ENCODE results near the gene ARAP2.

The ARAP2 gene

GRCh38 chr4:36243355-36244256, 708 bp downstream of the ARAP2 start:
- H3K4me3 ChIP-seq (ENCODE audit: control insufficient read depth, low read depth, low read length) = peak overlapping the region; percentile 23
- DNase-seq (ENCODE audit: low read depth) = no peak
- TF ChIP-seq, protein P1, sequence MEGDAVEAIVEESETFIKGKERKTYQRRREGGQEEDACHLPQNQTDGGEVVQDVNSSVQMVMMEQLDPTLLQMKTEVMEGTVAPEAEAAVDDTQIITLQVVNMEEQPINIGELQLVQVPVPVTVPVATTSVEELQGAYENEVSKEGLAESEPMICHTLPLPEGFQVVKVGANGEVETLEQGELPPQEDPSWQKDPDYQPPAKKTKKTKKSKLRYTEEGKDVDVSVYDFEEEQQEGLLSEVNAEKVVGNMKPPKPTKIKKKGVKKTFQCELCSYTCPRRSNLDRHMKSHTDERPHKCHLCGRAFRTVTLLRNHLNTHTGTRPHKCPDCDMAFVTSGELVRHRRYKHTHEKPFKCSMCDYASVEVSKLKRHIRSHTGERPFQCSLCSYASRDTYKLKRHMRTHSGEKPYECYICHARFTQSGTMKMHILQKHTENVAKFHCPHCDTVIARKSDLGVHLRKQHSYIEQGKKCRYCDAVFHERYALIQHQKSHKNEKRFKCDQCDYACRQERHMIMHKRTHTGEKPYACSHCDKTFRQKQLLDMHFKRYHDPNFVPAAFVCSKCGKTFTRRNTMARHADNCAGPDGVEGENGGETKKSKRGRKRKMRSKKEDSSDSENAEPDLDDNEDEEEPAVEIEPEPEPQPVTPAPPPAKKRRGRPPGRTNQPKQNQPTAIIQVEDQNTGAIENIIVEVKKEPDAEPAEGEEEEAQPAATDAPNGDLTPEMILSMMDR (IDR thresholded peaks at IDR 0.05; ENCODE audit: control insufficient read depth, insufficient read depth, low read depth, low read length, missing control alignments) = no peak

GRCh38 chr4:36242629-36243354, 1.5 kb downstream of the ARAP2 start:
- DNase-seq (ENCODE audit: low read depth) = no peak
- TF ChIP-seq, protein P1 (IDR thresholded peaks at IDR 0.05; ENCODE audit: control insufficient read depth, insufficient read depth, low read depth, low read length, missing control alignments) = no peak
- no peak overlapping the region for H3K4me3 ChIP-seq (ENCODE audit: control insufficient read depth, low read depth, low read length)

GRCh38 chr4:36241771-36242170, 2.5 kb downstream of the ARAP2 start:
- DNase-seq (ENCODE audit: low read depth) = no peak

GRCh38 chr4:36237366-36238313, 6.7 kb downstream of the ARAP2 start:
- DNase-seq (ENCODE audit: low read depth) = no peak
- TF ChIP-seq, protein P1 (IDR thresholded peaks at IDR 0.05; ENCODE audit: control insufficient read depth, insufficient read depth, low read depth, low read length, missing control alignments) = no peak

More at GRCh38 chr4:36241771-36242170, 2.5 kb downstream of the ARAP2 start:
- H3K4me3 ChIP-seq (ENCODE audit: control insufficient read depth, low read depth, low read length) = no peak overlapping the region
- TF ChIP-seq, protein P1 (IDR thresholded peaks at IDR 0.05; ENCODE audit: control insufficient read depth, insufficient read depth, low read depth, low read length, missing control alignments) = no peak

GRCh38 chr4:36236159-36236558, 8.2 kb downstream of the ARAP2 start:
- TF ChIP-seq, protein P1 (IDR thresholded peaks at IDR 0.05; ENCODE audit: control insufficient read depth, insufficient read depth, low read depth, low read length, missing control alignments) = no peak
- H3K4me3 ChIP-seq (ENCODE audit: control insufficient read depth, low read depth, low read length) = no peak overlapping the region
- DNase-seq (ENCODE audit: low read depth) = no peak

More at GRCh38 chr4:36237366-36238313, 6.7 kb downstream of the ARAP2 start:
- H3K4me3 ChIP-seq (ENCODE audit: control insufficient read depth, low read depth, low read length) = no peak overlapping the region

- no peak overlapping the region for H3K4me3 ChIP-seq (ENCODE audit: control insufficient read depth, low read depth, low read length)
- TF ChIP-seq, protein P1 (IDR thresholded peaks at IDR 0.05; ENCODE audit: control insufficient read depth, insufficient read depth, low read depth, low read length, missing control alignments) = no peak
- DNase-seq (ENCODE audit: low read depth) = no peak
Observed at GRCh38 chr4:36235306-36235705, 9.0 kb downstream of the ARAP2 start.
